K562 (cell line): ENCODE results near the gene PSMB4. TPM values are rescaled to one million over a fixed set of nuclear protein-coding genes. Genes with fewer than 3 reads are reported as not detected.
A peak's percentile ranks its signal among the peaks of the same experiment; 100 is the strongest.

ENCODE experiments used
- ATAC-seq: fragments of 200-7000 bp; cut with Tn5 transposase; 3 replicates; pipeline ENCODE4 v1.9.1; 2020; ENCODE audit warnings: moderate library complexity
- Bru-seq: library from RNA; stranded (reverse); fragments of 400-500 nt; gene quantifications from one replicate; lab custom pipeline; 2021; lab: Mats Ljungman, UMichigan
- BruChase-seq, 2 experiments: library from RNA; stranded (reverse); fragments of 400-500 nt; gene quantifications; one replicate each; lab custom pipeline; 2021; lab: Mats Ljungman, UMichigan
- BruUV-seq: library from RNA; stranded (reverse); fragments of 400-500 nt; replicated peaks from 2 replicates; lab custom pipeline; 2021; lab: Mats Ljungman, UMichigan
- CTCF ChIA-PET: fragments of 300-600 bp; formaldehyde crosslinking; extraction: SDS; loops from one replicate; lab custom pipeline; 2021; ENCODE audit warnings: low intra/inter-chr PET ratio; lab: Yijun Ruan, JAX
- POLR2A ChIA-PET: fragments of 300-600, 350-650 bp; sonication (Branson Sonifier 250); formaldehyde crosslinking; extraction: SDS; loops from one replicate; lab custom pipeline; 2021; ENCODE audit warnings: antibody characterized with exemption, inconsistent platforms; lab: Yijun Ruan, JAX
- DNase-seq, 4 experiments: peaks; one replicate each; pipeline versions ENCODE4 v3.0.0 to v3.0.0-alpha.2; 2011 to 2018; ENCODE audit warnings: low spot score in 3 of 4, mixed read lengths in 3 of 4; ENCODE audit errors: extremely low read depth in 1 of 4
- FAIRE-seq: peaks from 2 replicates; lab custom pipeline; 2011; peaks lifted over from hg19 to GRCh38; lab: Jason Lieb, UNC
- H2AFZ ChIP-seq: 2 replicates; pipeline ENCODE4 v1.6.0; 2011; ENCODE audit warnings: low read depth, low read length, control low read depth, inconsistent platforms
- H3K27ac ChIP-seq: fragments of 200-600 bp; 3 replicates; pipeline ENCODE4 v1.8.0; 2011; ENCODE audit warnings: low read depth, mild to moderate bottlenecking, control low read depth, inconsistent platforms, low read length, moderate library complexity, mixed read lengths; ENCODE audit errors: extremely low read depth
- H3K27me3 ChIP-seq, 2 experiments: fragments of 300-600 bp in 1 of 2; 2 replicates in 1 of 2; 3 replicates in 1 of 2; pipeline versions ENCODE4 v1.6.0 to v1.8.0; 2011; ENCODE audit warnings: inconsistent platforms in 2 of 2, low read length in 2 of 2, mild to moderate bottlenecking in 1 of 2, mixed read lengths in 1 of 2, moderate library complexity in 1 of 2; ENCODE audit not compliant: control insufficient read depth in 2 of 2, insufficient read depth in 2 of 2
- H3K36me3 ChIP-seq: fragments of 300-600 bp; 3 replicates; pipeline ENCODE4 v1.8.0; 2011; ENCODE audit warnings: mild to moderate bottlenecking, low read length, inconsistent platforms; ENCODE audit not compliant: control insufficient read depth, insufficient read depth
- H3K4me1 ChIP-seq, 2 experiments: fragments of 200-600 bp in 1 of 2; replicated peaks in 1 of 2; 2 replicates in 1 of 2; 3 replicates in 1 of 2; pipeline versions ENCODE4 v1.5.1 to v1.8.0; 2011; ENCODE audit warnings: inconsistent platforms in 2 of 2, low read length in 2 of 2, mild to moderate bottlenecking in 1 of 2, mixed read lengths in 1 of 2, moderate library complexity in 1 of 2; ENCODE audit not compliant: control insufficient read depth in 2 of 2, insufficient read depth in 2 of 2
- H3K4me2 ChIP-seq: 2 replicates; pipeline ENCODE4 v1.6.1; 2011; ENCODE audit warnings: low read length, control low read depth, inconsistent platforms, mixed read lengths; ENCODE audit not compliant: insufficient read depth
- H3K4me3 ChIP-seq: fragments of 200-600 bp; sonication (generic), shearing (Covaris generic); 2 replicates; pipeline ENCODE4 v1.5.1; 2016; ENCODE audit warnings: control low read depth, inconsistent platforms
- H3K79me2 ChIP-seq: fragments of 200-600 bp; 3 replicates; pipeline ENCODE4 v1.8.0; 2011; ENCODE audit warnings: low read length, inconsistent platforms; ENCODE audit not compliant: control insufficient read depth, insufficient read depth
- H3K9ac ChIP-seq, 2 experiments: 2 replicates each; pipeline versions ENCODE4 v1.6.0 to v1.6.1; 2011; ENCODE audit warnings: low read depth in 2 of 2, low read length in 2 of 2, control low read depth in 1 of 2, inconsistent platforms in 1 of 2, mild to moderate bottlenecking in 1 of 2, mixed read lengths in 1 of 2; ENCODE audit not compliant: insufficient read depth in 1 of 2
- H3K9me1 ChIP-seq: one replicate; pipeline ENCODE4 v1.6.0; 2011; ENCODE audit warnings: inconsistent platforms, mild to moderate bottlenecking, low read length, moderate library complexity; ENCODE audit not compliant: control insufficient read depth, insufficient read depth
- H3K9me3 ChIP-seq: replicated peaks from 2 replicates; pipeline ENCODE4 v1.5.1; 2011; ENCODE audit warnings: low read depth, low read length, inconsistent platforms; ENCODE audit not compliant: control insufficient read depth, insufficient read depth
- H4K20me1 ChIP-seq: replicated peaks from 2 replicates; pipeline ENCODE4 v1.6.1; 2011; ENCODE audit warnings: low read length, inconsistent platforms, mixed read lengths; ENCODE audit not compliant: control insufficient read depth, insufficient read depth
- E2F3 ChIP-seq: fragments of 250-450 bp; sonication (Bioruptor Pico); IDR thresholded peaks from 2 replicates; pipeline ENCODE4 v1.4.0; 2020; ENCODE audit warnings: mild to moderate bottlenecking
- FOXA1 ChIP-seq: fragments of 450-650 bp; IDR thresholded peaks from 2 replicates; pipeline ENCODE4 v1.6.1; 2016; ENCODE audit warnings: mild to moderate bottlenecking, borderline replicate concordance
- MCM7 ChIP-seq, 2 experiments: fragments of 450-650 bp; IDR thresholded peaks; 2 replicates each; pipeline ENCODE4 v1.6.1; 2016 to 2018
- NCOA1 ChIP-seq: fragments of 450-650 bp; IDR thresholded peaks from 2 replicates; pipeline ENCODE4 v1.6.1; 2016; ENCODE audit warnings: low read depth
- ZFP36 ChIP-seq: fragments of 150-350 bp; IDR thresholded peaks from 2 replicates; pipeline ENCODE4 v1.6.1; 2018; ENCODE audit warnings: low read length, low read depth; ENCODE audit not compliant: partially characterized antibody
- ZFP91 ChIP-seq: sonication (generic); formaldehyde crosslinking; IDR thresholded peaks from 2 replicates; pipeline ENCODE4 v1.8.0; 2022; ENCODE audit warnings: mild to moderate bottlenecking, missing genetic modification reagents
- ZNF212 ChIP-seq: fragments of 450-650 bp; formaldehyde crosslinking; IDR thresholded peaks from 2 replicates; pipeline ENCODE4 v1.4.0; 2020; ENCODE audit warnings: mild to moderate bottlenecking
- ZNF583 ChIP-seq: fragments of 250-450 bp; sonication (Bioruptor Pico); IDR thresholded peaks from 2 replicates; pipeline ENCODE4 v1.4.0; 2020
- ZNF592 ChIP-seq: fragments of 450-650 bp; IDR thresholded peaks from 2 replicates; pipeline ENCODE4 v1.6.1; 2017; ENCODE audit warnings: antibody characterized with exemption, mild to moderate bottlenecking
- WGBS: fragments of 100-300 bp; shearing (Covaris generic); methylation state at CpG from one replicate; pipeline ENCODE4 v1.1.6; 2016; ENCODE audit warnings: low coverage, mixed read lengths; ENCODE audit not compliant: insufficient coverage; ENCODE audit errors: missing lambda C conversion rate; 5-methylcytosine and 5-hydroxymethylcytosine counted together
- in situ Hi-C: fragments of 300-500 bp; cut with MboI; formaldehyde crosslinking; loops from 4 replicates; pipeline ENCODE4 v1.15.0; 2018; ENCODE audit warnings: inconsistent platforms, mixed read lengths
- intact Hi-C: fragments of 100-400 bp; cut with micrococcal nuclease; formaldehyde crosslinking; loops from 2 replicates; pipeline ENCODE4 v1.14.2; 2022
- long read RNA-seq, 3 experiments: library from polyadenylated mRNA in 2 of 3; library from RNA in 1 of 3; unstranded in 2 of 3; stranded (forward) in 1 of 3; transcript quantifications; one replicate each; pipeline ENCODE4 v2.0.0, GENCODE V29; 2019 to 2022
- polyA minus RNA-seq, 3 experiments: library from RNA; depleted of rRNA, polyadenylated mRNA; stranded (reverse); fragments of >200 nt; gene quantifications; 2 replicates each; pipeline ENCODE4 v1.2.3, GENCODE V29; 2011
- polyA plus RNA-seq, 8 experiments: library from polyadenylated mRNA; depleted of rRNA in 4 of 8; stranded (reverse) in 5 of 8; unstranded in 3 of 8; fragments of >200 nt; fragmentation: Nextera tagmentation in 2 of 8; fragmentation: Illumina TruSeq in 1 of 8; extraction: Ambion mirVana in 2 of 8; extraction: Trizol in 1 of 8; gene quantifications; 2 replicates each; pipeline versions ENCODE4 v1.2.1 to v1.2.3, GENCODE V29; 2011 to 2014; ENCODE audit warnings: inconsistent platforms in 1 of 8, missing spikeins in 1 of 8
- total RNA-seq, 7 experiments: library from RNA; depleted of rRNA in 6 of 7; stranded (reverse); fragments of >200 nt in 6 of 7; fragmentation: Illumina TruSeq in 2 of 7; extraction: Trizol in 2 of 7; gene quantifications; 2 replicates each; pipeline versions ENCODE4 v1.2.1 to v1.2.3, GENCODE V29; 2011 to 2021; ENCODE audit warnings: low replicate concordance in 1 of 7

The PSMB4 gene
- 160 and 206 TPM in 2 replicates for total RNA-seq (2011; cell fraction: chromatin; rRNA removed; ENCODE audit: low replicate concordance)
- 184 and 193 TPM in 2 replicates for total RNA-seq (2011; cell fraction: nucleolus; rRNA removed)
- 185 and 201 TPM in 2 replicates for total RNA-seq (2011; cell fraction: nucleoplasm; rRNA removed)
- total RNA-seq (2014; rRNA removed), result 443 and 445 TPM in 2 replicates
- 352 and 409 TPM in 2 replicates for total RNA-seq (2014; rRNA removed; fragmentation: Illumina TruSeq; extraction: Trizol)
- 383 and 397 TPM in 2 replicates for total RNA-seq (2015; rRNA removed; fragmentation: Illumina TruSeq; extraction: Trizol)
- total RNA-seq (2021), result 411 and 426 TPM in 2 replicates
- polyA plus RNA-seq (2011; rRNA removed), result 448 and 475 TPM in 2 replicates
- polyA plus RNA-seq (2011; cell fraction: cytosol; rRNA removed), result 758 and 988 TPM in 2 replicates
- 508 and 716 TPM in 2 replicates for polyA plus RNA-seq (2011; cell fraction: nucleus; rRNA removed)
- 308 and 436 TPM in 2 replicates for polyA plus RNA-seq (2012)
- polyA plus RNA-seq (2014; fragmentation: Illumina TruSeq; extraction: Trizol), result 559 and 568 TPM in 2 replicates
- 100 to 1,000 TPM; 638 to 674 TPM for polyA plus RNA-seq (2014; fragmentation: Nextera tagmentation; extraction: Ambion mirVana)
- polyA plus RNA-seq (2014; rRNA removed), result 603 and 655 TPM in 2 replicates
- 273 and 300 TPM in 2 replicates for polyA minus RNA-seq (2011; rRNA and poly(A)+ RNA removed)
- 202 TPM in 2 replicates for polyA minus RNA-seq (2011; cell fraction: cytosol; rRNA and poly(A)+ RNA removed)
- 71.4 and 104 TPM in 2 replicates for polyA minus RNA-seq (2011; cell fraction: nucleus; rRNA and poly(A)+ RNA removed)
- percentile 98 among the genes with signal in this experiment for Bru-seq, nascent RNA
- BruChase-seq, experiment 1, labeled RNA remaining after a 2-hour chase, result percentile 97 among the genes with signal in this experiment
- BruChase-seq, experiment 2, labeled RNA remaining after a 6-hour chase, result percentile 98 among the genes with signal in this experiment
- long read RNA-seq, experiment 1, transcript PSMB4-201 (7 exons, 964 nt), result major isoform, 168 of 244 reads
- long read RNA-seq, experiment 1, transcript PSMB4-202 (3 exons, 665 nt), result minor isoform, 25 of 244 reads
- long read RNA-seq, experiment 1, partial matches to known transcripts, result 36 of 244 reads
- long read RNA-seq, experiment 1, other reads (novel, unspliced or antisense), result 15 of 244 reads
- long read RNA-seq, experiment 2, transcript PSMB4-201 (7 exons, 964 nt), result major isoform, 483 of 538 reads
- long read RNA-seq, experiment 2, partial matches to known transcripts, result 16 of 538 reads
- long read RNA-seq, experiment 2, other reads (novel, unspliced or antisense), result 36 of 538 reads
- long read RNA-seq, experiment 3, transcript PSMB4-201 (7 exons, 964 nt), result major isoform, 195 of 208 reads
- long read RNA-seq, experiment 3, partial matches to known transcripts, result 6 of 208 reads
- long read RNA-seq, experiment 3, other reads (novel, unspliced or antisense), result 6 of 208 reads

GRCh38 chr1:151399324-151400171 lies at the start of gene PSMB4:
PSMB4 (plus strand) TSS chr1:151399573; CDS start chr1:151399588, 15 bp downstream.
- CTCF ChIA-PET, result interaction anchor here (1.0 to 1.2 kb wide), 3 partner anchors 50 to 99 kb away, joined by 3 to 6 read pairs (median 4); no protein-coding TSS in a partner anchor
- Histone ChIP-seq H3K9me3 (no peaks in the 10 kb centered on the region), H3K27ac (peak within 1 kb of the TSS; percentile 85), H3K27me3 (no peaks in the 10 kb centered on the region), H3K4me3 (peak within 1 kb of the TSS; percentile 86), H3K79me2 (peaks cover 22% of the 10 kb centered on the region), H3K4me1 (peaks cover 0 to 3% of the 10 kb centered on the region in 2 experiments; a peak in 3 of 5 replicates), H3K4me2 (peak within 1 kb of the TSS; percentile 97), H4K20me1 (0 out of 2 replicates have a peak, but pooled peaks cover 3% of the 10 kb centered on the region), H3K36me3 (peaks cover 42% of the 10 kb centered on the region; the same call in 2 of the 3 replicates), H3K9me1 (no peaks in the 10 kb centered on the region), H2AFZ (peak within 1 kb of the TSS; percentile 83), H3K9ac (peak within 1 kb of the TSS; percentile 90 to 99)
- POLR2A ChIA-PET, result interaction anchor here (0.6 to 3.6 kb wide), 20 partner anchors 8 to 210 kb away, joined by 3 to 15 read pairs (median 5); partner anchors contain the start of genes PI4KB and ZNF687
- under 1% methylated on average over 60 of the region's 63 CpGs for WGBS
- in situ Hi-C loops, result no loop called here
- peak; percentile 99 for FAIRE-seq
- peak; percentile 92 for ATAC-seq
- peak; percentile 81 to 94 (median 84) for DNase-seq
- BruUV-seq, result TSS peak; percentile 86
- intact Hi-C loops, result loop anchor here (2.0 kb wide), 2 partner anchors 53 to 99 kb away; partner anchors contain the start of gene RFX5
- no peak for TF ChIP-seq E2F3 (CRISPR knock-in tag)
- no peak for TF ChIP-seq ZFP91 (CRISPR knock-in tag)
- no peak for TF ChIP-seq ZNF583 (CRISPR knock-in tag)
- TF ChIP-seq ZNF592, result no peak
- peak; percentile 17 for TF ChIP-seq ZFP36
- TF ChIP-seq NCOA1, result no peak; the same call in 1 of the 2 replicates
- TF ChIP-seq MCM7 (IDR thresholded peaks at IDR 0.05), result no peak
- TF ChIP-seq FOXA1, result no peak
- no peak for TF ChIP-seq ZNF212 (CRISPR knock-in tag)
